Fibroblast of lung (primary cell): ENCODE data around the gene CALM1. TPM values are rescaled to one million over a fixed set of nuclear protein-coding genes. Genes with fewer than 3 reads are reported as not detected.

Source experiments
- DNase-seq, 2 donors: peaks; one replicate each; pipeline versions ENCODE4 v3.0.0 to v3.0.0-alpha.2; 2010; ENCODE audit warnings: low read depth in 2 of 2
- H2AFZ ChIP-seq: 2 replicates; pipeline ENCODE4 v1.5.1; 2012; ENCODE audit warnings: low read length, control low read depth, inconsistent platforms
- H3K27ac ChIP-seq: 2 replicates; pipeline ENCODE4 v1.5.1; 2011; ENCODE audit warnings: low read length, control low read depth; ENCODE audit not compliant: insufficient read depth
- H3K27me3 ChIP-seq: 2 replicates; pipeline ENCODE4 v1.5.1; 2011; ENCODE audit warnings: mild to moderate bottlenecking, low read length; ENCODE audit not compliant: control insufficient read depth, insufficient read depth
- H3K36me3 ChIP-seq: 2 replicates; pipeline ENCODE4 v1.5.1; 2011; ENCODE audit warnings: low read length; ENCODE audit not compliant: control insufficient read depth, insufficient read depth
- H3K4me1 ChIP-seq: 2 replicates; pipeline ENCODE4 v1.5.1; 2011; ENCODE audit warnings: low read length; ENCODE audit not compliant: control insufficient read depth, insufficient read depth; ENCODE audit errors: extremely low read depth
- H3K4me2 ChIP-seq: 2 replicates; pipeline ENCODE4 v1.5.1; 2011; ENCODE audit warnings: low read length, control low read depth; ENCODE audit not compliant: insufficient read depth; ENCODE audit errors: extremely low read depth
- H3K4me3 ChIP-seq, 4 experiments: fragments of 200-600 bp in 1 of 4; sonication (generic) in 1 of 4; replicated peaks in 1 of 4; 2 replicates each; pipeline ENCODE4 v1.5.1; 2011 to 2016; ENCODE audit warnings: low read length in 4 of 4, low read depth in 3 of 4, mild to moderate bottlenecking in 3 of 4, control low read depth in 2 of 4, inconsistent platforms in 1 of 4, mixed read lengths in 1 of 4; ENCODE audit not compliant: insufficient read depth in 1 of 4; ENCODE audit errors: control extremely low read depth in 1 of 4
- H3K79me2 ChIP-seq: 2 replicates; pipeline ENCODE4 v1.5.1; 2012; ENCODE audit warnings: mild to moderate bottlenecking, low read length, inconsistent platforms; ENCODE audit not compliant: control insufficient read depth, insufficient read depth
- H3K9ac ChIP-seq: 2 replicates; pipeline ENCODE4 v1.5.1; 2011; ENCODE audit warnings: mild to moderate bottlenecking, low read length, control low read depth; ENCODE audit not compliant: insufficient read depth
- H3K9me3 ChIP-seq: 2 replicates; pipeline ENCODE4 v1.5.1; 2012; ENCODE audit warnings: low read depth, low read length; ENCODE audit not compliant: control insufficient read depth, insufficient read depth
- H4K20me1 ChIP-seq: 2 replicates; pipeline ENCODE4 v1.5.1; 2011; ENCODE audit warnings: low read length; ENCODE audit not compliant: control insufficient read depth, insufficient read depth; ENCODE audit errors: extremely low read depth
- EZH2 ChIP-seq: IDR thresholded peaks from 2 replicates; pipeline ENCODE4 v1.5.1; 2012; ENCODE audit warnings: low read length, control low read depth, mild to moderate bottlenecking; ENCODE audit errors: missing control alignments
- polyA plus RNA-seq, 2 donors: library from polyadenylated mRNA; depleted of rRNA in 1 of 2; stranded (reverse) in 1 of 2; unstranded in 1 of 2; fragments of >200 nt; gene quantifications; 2 replicates each; pipeline ENCODE4 v1.2.1, GENCODE V29; 2011 to 2012; ENCODE audit warnings: missing spikeins in 1 of 2
- total RNA-seq: library from RNA; depleted of rRNA; stranded (reverse); fragments of >200 nt; gene quantifications from 2 replicates; pipeline ENCODE4 v1.2.1, GENCODE V29; 2014
- TF ChIP-seq, protein P1 (sequence below), 2 donors: IDR thresholded peaks in 1 of 2; conservative IDR thresholded peaks in 1 of 2; 1 replicate in 1 of 2; 2 replicates in 1 of 2; pipeline ENCODE4 v1.5.1; 2011 to 2012; ENCODE audit warnings: low read length in 2 of 2, control low read depth in 1 of 2, inconsistent platforms in 1 of 2, low read depth in 1 of 2, mild to moderate bottlenecking in 1 of 2

CALM1 gene
- total and polyA plus RNA-seq, 2 donors (not counting 1 experiment from before 2014, with no cell fraction given) = 620 to 632 TPM

GRCh38 chr14:90438841-90439240, 42.0 kb downstream of the CALM1 start:
- no peak overlapping the region for H3K4me2 ChIP-seq
- H3K36me3 ChIP-seq = no peaks in the 10 kb centered on the region
- H2AFZ ChIP-seq = no peak overlapping the region

GRCh38 chr14:90440021-90440451, 43.2 kb downstream of the CALM1 start:
- Histone ChIP-seq H3K36me3 (no peaks in the 10 kb centered on the region), H3K79me2 (no peaks in the 10 kb centered on the region), H3K9ac (no peak overlapping the region), H3K27ac (no peak overlapping the region), H2AFZ (no peak overlapping the region), H3K4me3 (no peak overlapping the region), H3K9me3 (no peaks in the 10 kb centered on the region), H3K4me2 (no peak overlapping the region), H4K20me1 (no peaks in the 10 kb centered on the region), H3K27me3 (no peaks in the 10 kb centered on the region), H3K4me1 (no peaks in the 10 kb centered on the region)
- DNase-seq = no peak
- TF ChIP-seq, protein P1, sequence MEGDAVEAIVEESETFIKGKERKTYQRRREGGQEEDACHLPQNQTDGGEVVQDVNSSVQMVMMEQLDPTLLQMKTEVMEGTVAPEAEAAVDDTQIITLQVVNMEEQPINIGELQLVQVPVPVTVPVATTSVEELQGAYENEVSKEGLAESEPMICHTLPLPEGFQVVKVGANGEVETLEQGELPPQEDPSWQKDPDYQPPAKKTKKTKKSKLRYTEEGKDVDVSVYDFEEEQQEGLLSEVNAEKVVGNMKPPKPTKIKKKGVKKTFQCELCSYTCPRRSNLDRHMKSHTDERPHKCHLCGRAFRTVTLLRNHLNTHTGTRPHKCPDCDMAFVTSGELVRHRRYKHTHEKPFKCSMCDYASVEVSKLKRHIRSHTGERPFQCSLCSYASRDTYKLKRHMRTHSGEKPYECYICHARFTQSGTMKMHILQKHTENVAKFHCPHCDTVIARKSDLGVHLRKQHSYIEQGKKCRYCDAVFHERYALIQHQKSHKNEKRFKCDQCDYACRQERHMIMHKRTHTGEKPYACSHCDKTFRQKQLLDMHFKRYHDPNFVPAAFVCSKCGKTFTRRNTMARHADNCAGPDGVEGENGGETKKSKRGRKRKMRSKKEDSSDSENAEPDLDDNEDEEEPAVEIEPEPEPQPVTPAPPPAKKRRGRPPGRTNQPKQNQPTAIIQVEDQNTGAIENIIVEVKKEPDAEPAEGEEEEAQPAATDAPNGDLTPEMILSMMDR (conservative IDR thresholded peaks at IDR 0.05 in 1 of 2, IDR thresholded peaks at IDR 0.05 in 1 of 2; ENCODE audit: low read depth in 1 of 2, low read length in 2 of 2) = no peak
- TF ChIP-seq EZH2 = no peak

More at GRCh38 chr14:90438841-90439240, 42.0 kb downstream of the CALM1 start:
- Histone ChIP-seq H3K9ac (no peak overlapping the region), H4K20me1 (no peaks in the 10 kb centered on the region), H3K79me2 (no peaks in the 10 kb centered on the region), H3K27me3 (no peaks in the 10 kb centered on the region), H3K27ac (no peak overlapping the region), H3K4me3 (no peak overlapping the region), H3K9me3 (no peaks in the 10 kb centered on the region), H3K4me1 (no peaks in the 10 kb centered on the region)
- TF ChIP-seq, protein P1 (conservative IDR thresholded peaks at IDR 0.05 in 1 of 2, IDR thresholded peaks at IDR 0.05 in 1 of 2; ENCODE audit: low read depth in 1 of 2, low read length in 2 of 2) = no peak
- TF ChIP-seq EZH2 = no peak
- DNase-seq = no peak

- Histone ChIP-seq H3K4me2 (no peak overlapping the region), H3K36me3 (no peaks in the 10 kb centered on the region), H3K4me3 (no peak overlapping the region), H3K4me1 (no peaks in the 10 kb centered on the region), H3K27ac (no peak overlapping the region), H4K20me1 (no peaks in the 10 kb centered on the region), H3K9me3 (no peaks in the 10 kb centered on the region), H3K27me3 (no peaks in the 10 kb centered on the region), H2AFZ (no peak overlapping the region), H3K9ac (no peak overlapping the region), H3K79me2 (no peaks in the 10 kb centered on the region)
- TF ChIP-seq, protein P1 (conservative IDR thresholded peaks at IDR 0.05 in 1 of 2, IDR thresholded peaks at IDR 0.05 in 1 of 2; ENCODE audit: low read depth in 1 of 2, low read length in 2 of 2) = no peak
- no peak for TF ChIP-seq EZH2
- no peak for DNase-seq
Observed at GRCh38 chr14:90440592-90440991, 43.8 kb downstream of the CALM1 start.
